GM11168 (cell line): ENCODE measurements around the gene CDC123.
"Not testable (repeated sequence)": the region's sequence is repeated elsewhere in the genome, so short reads cannot be mapped to it uniquely, and the experiment has no call there.

Source experiments
- in situ Hi-C: fragments of 300-500 bp; cut with MboI; formaldehyde crosslinking; loops from one replicate; pipeline ENCODE4 v1.12.0; 2022; ENCODE audit warnings: low sequenced_read_pairs; ENCODE audit not compliant: unreplicated experiment

Gene CDC123

GRCh38 chr10:12271210-12271540 lies 75.2 kb downstream of the CDC123 start:
- in situ Hi-C loops, result loop anchor here (25.0 kb wide), 1 partner anchor 616 kb away; no protein-coding TSS in a partner anchor

GRCh38 chr10:12277862-12278261 lies 81.9 kb downstream of the CDC123 start:
- in situ Hi-C loops, result not testable (repeated sequence)

DNA sequence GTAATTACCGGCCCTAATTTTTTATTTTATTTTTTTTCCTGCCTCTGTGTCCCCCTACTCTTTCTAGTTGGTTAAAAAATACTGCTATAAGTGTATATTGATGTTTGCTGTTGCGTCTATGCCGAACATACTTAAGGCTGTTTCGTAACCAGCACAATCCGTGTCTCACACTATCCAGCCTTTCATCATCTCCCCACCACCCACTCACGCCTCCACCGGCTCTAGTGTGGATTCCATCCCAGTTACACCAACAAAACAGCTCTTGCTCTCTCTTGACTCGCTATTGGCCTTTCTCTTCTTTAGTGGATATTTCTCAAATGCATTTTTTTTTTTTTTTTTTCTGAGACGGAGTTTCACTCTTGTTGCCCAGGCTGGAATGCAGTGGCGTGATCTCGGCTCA lies 83.3 kb downstream of the CDC123 start:
- in situ Hi-C loops, result no loop called here

DNA sequence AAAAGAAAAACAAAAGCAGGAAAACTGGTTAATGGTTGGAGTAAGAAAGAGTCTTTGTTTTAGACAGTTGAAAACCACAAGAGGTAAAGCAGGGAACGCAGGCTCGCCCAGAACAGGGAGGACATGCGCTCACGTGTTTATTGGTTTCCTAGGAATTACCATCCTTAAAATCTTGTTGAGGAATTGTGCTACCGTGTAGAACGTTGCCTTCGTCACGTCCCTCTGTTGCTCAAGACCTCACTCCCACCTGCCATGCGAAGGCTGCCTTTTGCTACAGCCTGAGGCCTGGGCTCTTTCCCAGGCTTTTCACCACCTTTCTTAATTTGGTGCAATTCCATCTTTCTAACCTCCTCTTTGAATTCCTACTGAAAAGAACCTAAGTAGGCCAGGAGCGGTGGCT lies 91.8 kb downstream of the CDC123 start:
- in situ Hi-C loops, result no loop called here

- in situ Hi-C loops, result not testable (repeated sequence)
Measured at GRCh38 chr10:12297784-12298183, 101.8 kb downstream of the CDC123 start.

GRCh38 chr10:12299222-12299965 lies 103.4 kb downstream of the CDC123 start:
- in situ Hi-C loops, result no loop called here
